ENCODE results near the gene OR5K3. TPM values are rescaled to one million over a fixed set of nuclear protein-coding genes. Genes with fewer than 3 reads are reported as not detected.

OR5K3 gene
- total RNA-seq, 2 donors from 2014 or later, result not detected

DNA sequence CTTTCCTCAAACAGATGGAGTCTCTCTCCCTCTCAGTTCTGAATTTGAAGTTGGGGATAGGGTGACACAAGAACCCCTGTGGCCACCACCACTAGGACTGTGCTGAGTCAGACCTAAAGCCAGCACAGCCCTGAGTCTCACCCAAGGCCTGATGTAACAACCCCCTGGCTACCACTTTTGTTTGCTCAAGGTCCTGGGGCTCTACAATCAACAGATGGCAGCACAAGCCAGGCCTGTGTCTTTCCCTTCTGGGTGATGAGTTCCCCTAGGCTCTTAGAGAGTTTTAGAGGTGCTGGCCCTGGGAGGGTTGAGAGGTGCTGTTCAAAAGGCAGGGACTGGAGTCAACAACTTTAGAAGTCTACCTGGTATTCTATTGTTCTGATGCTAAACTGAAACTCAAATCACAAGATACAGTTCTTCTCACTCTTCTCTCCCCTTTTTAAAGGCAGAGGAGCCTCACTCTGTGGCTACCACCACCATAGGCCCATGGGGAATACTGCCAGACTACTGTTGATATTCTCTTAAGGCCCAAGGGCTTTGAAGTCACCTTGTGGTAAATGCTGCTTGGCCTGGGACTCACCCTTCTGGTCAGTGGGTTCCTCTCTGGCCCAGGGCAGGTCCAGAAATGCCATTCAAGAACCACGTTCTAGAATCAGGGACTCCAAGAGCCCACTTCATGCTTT lies 30.3 kb upstream of the OR5K3 start:
- no peak overlapping the region for H3K9ac ChIP-seq (ENCODE audit: extremely low read depth, low read length, poor library complexity, severe bottlenecking)
- TF ChIP-seq, protein P1, sequence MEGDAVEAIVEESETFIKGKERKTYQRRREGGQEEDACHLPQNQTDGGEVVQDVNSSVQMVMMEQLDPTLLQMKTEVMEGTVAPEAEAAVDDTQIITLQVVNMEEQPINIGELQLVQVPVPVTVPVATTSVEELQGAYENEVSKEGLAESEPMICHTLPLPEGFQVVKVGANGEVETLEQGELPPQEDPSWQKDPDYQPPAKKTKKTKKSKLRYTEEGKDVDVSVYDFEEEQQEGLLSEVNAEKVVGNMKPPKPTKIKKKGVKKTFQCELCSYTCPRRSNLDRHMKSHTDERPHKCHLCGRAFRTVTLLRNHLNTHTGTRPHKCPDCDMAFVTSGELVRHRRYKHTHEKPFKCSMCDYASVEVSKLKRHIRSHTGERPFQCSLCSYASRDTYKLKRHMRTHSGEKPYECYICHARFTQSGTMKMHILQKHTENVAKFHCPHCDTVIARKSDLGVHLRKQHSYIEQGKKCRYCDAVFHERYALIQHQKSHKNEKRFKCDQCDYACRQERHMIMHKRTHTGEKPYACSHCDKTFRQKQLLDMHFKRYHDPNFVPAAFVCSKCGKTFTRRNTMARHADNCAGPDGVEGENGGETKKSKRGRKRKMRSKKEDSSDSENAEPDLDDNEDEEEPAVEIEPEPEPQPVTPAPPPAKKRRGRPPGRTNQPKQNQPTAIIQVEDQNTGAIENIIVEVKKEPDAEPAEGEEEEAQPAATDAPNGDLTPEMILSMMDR (conservative IDR thresholded peaks at IDR 0.05), result peak; percentile 58
- H3K4me3 Mint-ChIP-seq, result no peak overlapping the region
- H3K36me3 ChIP-seq (ENCODE audit: control insufficient read depth, insufficient read depth, low read length), result no peaks in the 10 kb centered on the region
- no peaks in the 10 kb centered on the region for H3K36me3 Mint-ChIP-seq (ENCODE audit: low read depth)
- no peaks in the 10 kb centered on the region for H3K27me3 ChIP-seq (ENCODE audit: control insufficient read depth, insufficient read depth, low read length, poor library complexity, severe bottlenecking)
- no peaks in the 10 kb centered on the region for H3K27me3 Mint-ChIP-seq (ENCODE audit: insufficient read depth)
- DNase-seq, result peak; percentile 60
- H3K27ac Mint-ChIP-seq, result no peak overlapping the region
- no peaks in the 10 kb centered on the region for H3K4me1 ChIP-seq (ENCODE audit: control insufficient read depth, insufficient read depth, low read length)
- WGBS, 2 experiments (ENCODE audit: insufficient coverage in 1 of 2, insufficient read length in 1 of 2), result 29 to 64% methylated on average over 1 of the region's 1 CpG
- H3K9me3 Mint-ChIP-seq, result peaks cover 5% of the 10 kb centered on the region
- H3K4me3 ChIP-seq (ENCODE audit: low read length), result no peak overlapping the region
- no peaks in the 10 kb centered on the region for H3K4me1 Mint-ChIP-seq
- no peak overlapping the region for H3K27ac ChIP-seq (ENCODE audit: low read depth, low read length)
- H3K9me3 ChIP-seq (ENCODE audit: control insufficient read depth, low read length), result no peaks in the 10 kb centered on the region

DNA sequence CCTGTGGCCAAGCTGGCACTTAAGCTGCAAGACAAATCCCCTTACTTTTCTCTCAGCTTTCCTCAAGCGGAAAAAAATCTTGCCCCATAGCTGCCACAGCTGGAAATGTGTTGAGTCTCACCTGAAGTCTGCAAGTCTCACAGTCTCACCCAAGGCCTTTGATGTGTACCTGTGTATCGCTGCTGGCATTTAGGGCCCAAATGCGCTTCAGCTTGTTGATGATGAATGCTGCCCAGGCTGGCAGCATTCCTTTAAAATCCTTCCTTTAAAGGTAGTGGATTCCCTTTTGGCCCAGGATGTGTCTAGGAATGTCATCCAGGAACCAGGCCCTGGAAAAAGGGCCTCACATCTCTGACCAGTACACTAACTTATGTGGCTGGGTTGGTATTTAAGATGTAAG lies 29.8 kb upstream of the OR5K3 start:
- no peaks in the 10 kb centered on the region for H3K4me1 ChIP-seq (ENCODE audit: control insufficient read depth, insufficient read depth, low read length)
- no peaks in the 10 kb centered on the region for H3K9me3 ChIP-seq (ENCODE audit: control insufficient read depth, low read length)
- no peaks in the 10 kb centered on the region for H3K27me3 ChIP-seq (ENCODE audit: control insufficient read depth, insufficient read depth, low read length, poor library complexity, severe bottlenecking)
- H3K36me3 ChIP-seq (ENCODE audit: control insufficient read depth, insufficient read depth, low read length), result no peaks in the 10 kb centered on the region
- peaks cover 5% of the 10 kb centered on the region for H3K9me3 Mint-ChIP-seq
- no peak overlapping the region for H3K9ac ChIP-seq (ENCODE audit: extremely low read depth, low read length, poor library complexity, severe bottlenecking)
- H3K4me3 Mint-ChIP-seq, result no peak overlapping the region
- no peaks in the 10 kb centered on the region for H3K36me3 Mint-ChIP-seq (ENCODE audit: low read depth)
- no peak overlapping the region for H3K27ac Mint-ChIP-seq
- H3K27me3 Mint-ChIP-seq (ENCODE audit: insufficient read depth), result no peaks in the 10 kb centered on the region
- H3K27ac ChIP-seq (ENCODE audit: low read depth, low read length), result no peak overlapping the region
- no peak overlapping the region for H3K4me3 ChIP-seq (ENCODE audit: low read length)
- no peaks in the 10 kb centered on the region for H3K4me1 Mint-ChIP-seq
- TF ChIP-seq, protein P1 (conservative IDR thresholded peaks at IDR 0.05), result no peak
- WGBS, 2 experiments (ENCODE audit: insufficient coverage in 1 of 2, insufficient read length in 1 of 2), result 90 to 96% methylated on average over 3 of the region's 3 CpGs
- no peak for DNase-seq

DNA sequence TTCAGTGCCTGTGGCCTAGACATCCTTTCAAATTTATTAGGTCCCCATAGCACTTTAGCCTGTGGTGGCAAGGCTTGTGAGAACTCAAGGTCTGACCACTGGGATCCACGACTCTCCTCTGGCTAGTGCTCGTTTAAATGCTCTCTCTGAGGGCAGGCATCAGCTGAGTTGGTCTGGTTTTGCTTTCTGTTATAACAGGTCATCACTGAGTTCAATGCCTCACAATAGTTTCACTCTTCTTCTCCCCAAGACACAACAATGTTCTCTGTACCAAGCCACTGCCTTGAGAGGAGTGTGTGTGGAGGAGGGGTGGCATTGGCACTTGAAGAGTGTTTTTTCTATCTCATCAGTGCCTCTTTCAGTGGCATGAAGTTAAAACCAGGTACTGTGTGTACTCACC lies 29.2 kb upstream of the OR5K3 start:
- H3K4me1 ChIP-seq (ENCODE audit: control insufficient read depth, insufficient read depth, low read length), result no peaks in the 10 kb centered on the region
- H3K9ac ChIP-seq (ENCODE audit: extremely low read depth, low read length, poor library complexity, severe bottlenecking), result no peak overlapping the region
- H3K4me3 ChIP-seq (ENCODE audit: low read length), result no peak overlapping the region
- no peaks in the 10 kb centered on the region for H3K36me3 ChIP-seq (ENCODE audit: control insufficient read depth, insufficient read depth, low read length)
- H3K9me3 ChIP-seq (ENCODE audit: control insufficient read depth, low read length), result no peaks in the 10 kb centered on the region
- Mint-ChIP-seq H3K4me1 (no peaks in the 10 kb centered on the region), H3K9me3 (peaks cover 5% of the 10 kb centered on the region), H3K4me3 (no peak overlapping the region), H3K27ac (no peak overlapping the region), H3K36me3 (ENCODE audit: low read depth) (no peaks in the 10 kb centered on the region), H3K27me3 (ENCODE audit: insufficient read depth) (no peaks in the 10 kb centered on the region)
- no peak for DNase-seq
- 92% methylated on average over 2 of the region's 2 CpGs; no CpG with 5 or more reads in 1 of the 2 experiments for WGBS, 2 experiments (ENCODE audit: insufficient coverage in 1 of 2, insufficient read length in 1 of 2)
- TF ChIP-seq, protein P1 (conservative IDR thresholded peaks at IDR 0.05), result no peak
- no peak overlapping the region for H3K27ac ChIP-seq (ENCODE audit: low read depth, low read length)
- no peaks in the 10 kb centered on the region for H3K27me3 ChIP-seq (ENCODE audit: control insufficient read depth, insufficient read depth, low read length, poor library complexity, severe bottlenecking)
